Stimulated activated CD8-positive, alpha-beta memory T cell treated with anti-CD3 and anti-CD28 coated beads, Interleukin-7, amount 100 ng/mL, for 4 hours (primary cell): ENCODE measurements around the gene CCDC88C.

Experiments used
- DNase-seq, 2 donors: peaks; one replicate each; pipeline ENCODE4 v3.0.0-alpha.2; 2020; ENCODE audit warnings: low read depth in 2 of 2

Gene CCDC88C

GRCh38 chr14:91307652-91308051 lies 110.0 kb downstream of the CCDC88C start:
- DNase-seq, result no peak

GRCh38 chr14:91307046-91307445 lies 110.6 kb downstream of the CCDC88C start:
- no peak for DNase-seq

GRCh38 chr14:91306547-91306946 lies 111.1 kb downstream of the CCDC88C start:
- no peak for DNase-seq

- no peak for DNase-seq
Observed at GRCh38 chr14:91305650-91306431, 111.8 kb downstream of the CCDC88C start.

GRCh38 chr14:91303924-91304229 lies 113.7 kb downstream of the CCDC88C start:
- no peak for DNase-seq

GRCh38 chr14:91303091-91303923 lies 114.3 kb downstream of the CCDC88C start:
- no peak for DNase-seq

- DNase-seq, result no peak
Observed at GRCh38 chr14:91302391-91302790, 115.2 kb downstream of the CCDC88C start.

GRCh38 chr14:91300957-91301356 lies 116.7 kb downstream of the CCDC88C start:
- DNase-seq, result no peak

GRCh38 chr14:91300283-91300895 lies 117.2 kb downstream of the CCDC88C start:
- DNase-seq, result no peak

GRCh38 chr14:91299121-91300115 lies 118.2 kb downstream of the CCDC88C start:
- DNase-seq, result no peak

- DNase-seq, result no peak
Observed at GRCh38 chr14:91298576-91298975, 119.0 kb downstream of the CCDC88C start.

- no peak for DNase-seq
Observed at GRCh38 chr14:91297081-91297711, 120.4 kb downstream of the CCDC88C start.

GRCh38 chr14:91295851-91296796 lies 121.5 kb downstream of the CCDC88C start:
- no peak for DNase-seq

- no peak for DNase-seq
Observed at GRCh38 chr14:91295276-91295845, 122.3 kb downstream of the CCDC88C start.

- no peak for DNase-seq
Observed at GRCh38 chr14:91294153-91294552, 123.5 kb downstream of the CCDC88C start.

GRCh38 chr14:91293281-91293680 lies 124.3 kb downstream of the CCDC88C start:
- DNase-seq, result no peak

- no peak for DNase-seq
Observed at GRCh38 chr14:91292491-91292890, 125.1 kb downstream of the CCDC88C start.

- DNase-seq, result no peak
Observed at GRCh38 chr14:91291786-91292405, 125.7 kb downstream of the CCDC88C start.

- DNase-seq, result no peak
Observed at GRCh38 chr14:91290986-91291385, 126.6 kb downstream of the CCDC88C start.
